Measurements from ENCODE around the gene RSU1.

RSU1 gene

DNA sequence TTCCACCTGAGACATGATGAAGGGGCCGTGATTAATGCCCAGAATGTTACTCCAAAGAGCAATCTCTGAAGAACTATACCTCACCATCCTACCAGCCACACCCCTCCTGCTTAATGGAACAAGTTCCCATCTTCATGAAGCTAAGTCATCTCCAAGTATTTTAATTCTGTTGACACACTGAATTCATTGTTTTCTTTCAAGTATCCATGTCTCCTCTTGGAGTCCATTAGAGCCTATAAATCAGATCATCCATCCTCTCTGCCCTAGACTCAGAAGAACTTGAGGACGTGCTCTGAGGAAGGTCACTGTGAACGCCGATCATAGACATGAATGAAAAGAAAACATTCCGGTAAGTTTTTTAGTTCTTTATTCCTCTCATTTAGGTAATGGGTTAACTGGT lies 126.8 kb downstream of the RSU1 start:
- Histone ChIP-seq H3K9ac (ENCODE audit: low read depth, low read length) (no peak overlapping the region), H3K9me3 (ENCODE audit: control insufficient read depth, insufficient read depth, low read length) (no peaks in the 10 kb centered on the region), H3K27me3 (ENCODE audit: control insufficient read depth, insufficient read depth, low read length) (no peaks in the 10 kb centered on the region), H3K4me3 (ENCODE audit: low read depth, low read length) (no peak overlapping the region), H3K36me3 (ENCODE audit: control insufficient read depth, insufficient read depth, low read length) (no peaks in the 10 kb centered on the region), H3K4me1 (ENCODE audit: control insufficient read depth, insufficient read depth, low read length) (no peaks in the 10 kb centered on the region)

DNA sequence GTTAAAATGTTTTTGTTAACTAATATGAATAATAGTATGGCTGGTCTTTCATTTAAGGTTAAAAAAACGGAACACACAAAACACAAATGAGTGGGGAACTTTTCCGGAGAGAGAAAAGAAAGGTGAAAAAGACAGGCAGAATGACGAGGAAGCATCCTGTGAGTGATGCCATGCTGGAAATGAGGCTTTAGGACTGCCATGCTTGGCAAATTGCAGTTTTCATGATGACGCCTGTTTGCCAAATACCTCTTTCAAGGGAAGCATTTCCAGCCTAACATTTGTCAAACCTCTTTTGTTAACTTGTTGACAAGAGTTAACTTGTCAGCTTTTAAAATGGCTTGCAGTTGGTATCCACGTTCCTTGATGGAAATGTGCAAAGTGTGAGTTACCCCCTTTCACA lies 127.5 kb downstream of the RSU1 start:
- no peaks in the 10 kb centered on the region for H3K27me3 ChIP-seq (ENCODE audit: control insufficient read depth, insufficient read depth, low read length)
- H3K9ac ChIP-seq (ENCODE audit: low read depth, low read length): no peak overlapping the region
- no peaks in the 10 kb centered on the region for H3K4me1 ChIP-seq (ENCODE audit: control insufficient read depth, insufficient read depth, low read length)
- H3K36me3 ChIP-seq (ENCODE audit: control insufficient read depth, insufficient read depth, low read length): no peaks in the 10 kb centered on the region
- no peaks in the 10 kb centered on the region for H3K9me3 ChIP-seq (ENCODE audit: control insufficient read depth, insufficient read depth, low read length)
- H3K4me3 ChIP-seq (ENCODE audit: low read depth, low read length): no peak overlapping the region

- Histone ChIP-seq H3K9ac (ENCODE audit: low read depth, low read length) (no peak overlapping the region), H3K4me1 (ENCODE audit: control insufficient read depth, insufficient read depth, low read length) (no peaks in the 10 kb centered on the region), H3K36me3 (ENCODE audit: control insufficient read depth, insufficient read depth, low read length) (no peaks in the 10 kb centered on the region), H3K9me3 (ENCODE audit: control insufficient read depth, insufficient read depth, low read length) (no peaks in the 10 kb centered on the region), H3K27me3 (ENCODE audit: control insufficient read depth, insufficient read depth, low read length) (no peaks in the 10 kb centered on the region), H3K4me3 (ENCODE audit: low read depth, low read length) (no peak overlapping the region)
Measured at GRCh38 chr10:16689227-16689626, 128.0 kb downstream of the RSU1 start.

- no peaks in the 10 kb centered on the region for H3K4me1 ChIP-seq (ENCODE audit: control insufficient read depth, insufficient read depth, low read length)
- no peak overlapping the region for H3K9ac ChIP-seq (ENCODE audit: low read depth, low read length)
- no peaks in the 10 kb centered on the region for H3K27me3 ChIP-seq (ENCODE audit: control insufficient read depth, insufficient read depth, low read length)
- no peaks in the 10 kb centered on the region for H3K36me3 ChIP-seq (ENCODE audit: control insufficient read depth, insufficient read depth, low read length)
- no peaks in the 10 kb centered on the region for H3K9me3 ChIP-seq (ENCODE audit: control insufficient read depth, insufficient read depth, low read length)
- H3K4me3 ChIP-seq (ENCODE audit: low read depth, low read length): no peak overlapping the region
Measured at GRCh38 chr10:16686054-16686902, 130.9 kb downstream of the RSU1 start.

DNA sequence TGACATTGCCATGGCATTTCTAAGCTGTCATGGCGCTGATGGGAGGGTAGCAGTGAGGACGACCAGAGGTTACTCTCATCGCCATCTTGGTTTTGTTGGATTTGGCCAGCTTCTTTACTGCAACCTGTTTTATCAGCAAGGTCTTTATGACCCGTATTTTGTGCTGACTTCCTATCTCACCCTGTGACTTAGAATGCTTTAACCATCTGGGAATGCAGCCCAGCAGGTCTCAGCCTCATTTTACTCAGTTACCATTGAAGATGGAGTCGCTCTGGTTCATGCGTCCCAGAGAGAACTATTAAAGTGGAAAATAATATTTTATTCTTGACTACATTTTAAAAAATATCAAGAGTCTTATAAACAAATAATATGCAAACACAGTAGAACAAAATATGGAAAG lies 131.7 kb downstream of the RSU1 start:
- Histone ChIP-seq H3K4me1 (ENCODE audit: control insufficient read depth, insufficient read depth, low read length) (no peaks in the 10 kb centered on the region), H3K27me3 (ENCODE audit: control insufficient read depth, insufficient read depth, low read length) (no peaks in the 10 kb centered on the region), H3K4me3 (ENCODE audit: low read depth, low read length) (no peak overlapping the region), H3K36me3 (ENCODE audit: control insufficient read depth, insufficient read depth, low read length) (no peaks in the 10 kb centered on the region), H3K9me3 (ENCODE audit: control insufficient read depth, insufficient read depth, low read length) (no peaks in the 10 kb centered on the region), H3K9ac (ENCODE audit: low read depth, low read length) (no peak overlapping the region)

GRCh38 chr10:16681521-16681920 lies 135.7 kb downstream of the RSU1 start:
- no peaks in the 10 kb centered on the region for H3K9me3 ChIP-seq (ENCODE audit: control insufficient read depth, insufficient read depth, low read length)
- no peaks in the 10 kb centered on the region for H3K4me1 ChIP-seq (ENCODE audit: control insufficient read depth, insufficient read depth, low read length)
- no peaks in the 10 kb centered on the region for H3K36me3 ChIP-seq (ENCODE audit: control insufficient read depth, insufficient read depth, low read length)
- no peak overlapping the region for H3K4me3 ChIP-seq (ENCODE audit: low read depth, low read length)
- H3K27me3 ChIP-seq (ENCODE audit: control insufficient read depth, insufficient read depth, low read length): no peaks in the 10 kb centered on the region
- H3K9ac ChIP-seq (ENCODE audit: low read depth, low read length): no peak overlapping the region

- Histone ChIP-seq H3K4me3 (ENCODE audit: low read depth, low read length) (no peak overlapping the region), H3K9me3 (ENCODE audit: control insufficient read depth, insufficient read depth, low read length) (no peaks in the 10 kb centered on the region), H3K9ac (ENCODE audit: low read depth, low read length) (no peak overlapping the region), H3K27me3 (ENCODE audit: control insufficient read depth, insufficient read depth, low read length) (no peaks in the 10 kb centered on the region), H3K4me1 (ENCODE audit: control insufficient read depth, insufficient read depth, low read length) (no peaks in the 10 kb centered on the region), H3K36me3 (ENCODE audit: control insufficient read depth, insufficient read depth, low read length) (no peaks in the 10 kb centered on the region)
Measured at GRCh38 chr10:16679511-16679910, 137.7 kb downstream of the RSU1 start.

DNA sequence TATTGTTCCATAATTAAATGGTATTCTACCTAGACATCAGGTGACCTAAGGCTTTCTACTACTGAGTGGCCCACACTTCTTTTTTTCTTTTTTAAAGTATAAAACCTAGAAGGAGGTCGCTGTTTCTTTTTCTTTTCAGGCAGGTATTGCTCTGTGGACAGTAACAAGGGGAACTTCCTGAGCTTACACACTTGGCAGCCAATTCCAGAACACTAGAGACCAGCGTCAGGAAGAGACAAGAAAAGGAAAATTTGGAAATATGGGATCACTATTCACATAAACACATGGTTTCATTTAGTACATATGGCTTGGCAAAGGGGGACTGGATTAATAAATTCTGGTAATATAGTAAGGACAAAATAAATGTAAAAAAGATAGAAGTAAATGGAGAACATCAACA lies 141.9 kb downstream of the RSU1 start:
- Histone ChIP-seq H3K9me3 (ENCODE audit: control insufficient read depth, insufficient read depth, low read length) (no peaks in the 10 kb centered on the region), H3K27me3 (ENCODE audit: control insufficient read depth, insufficient read depth, low read length) (no peaks in the 10 kb centered on the region), H3K9ac (ENCODE audit: low read depth, low read length) (no peak overlapping the region), H3K4me1 (ENCODE audit: control insufficient read depth, insufficient read depth, low read length) (no peaks in the 10 kb centered on the region), H3K4me3 (ENCODE audit: low read depth, low read length) (no peak overlapping the region), H3K36me3 (ENCODE audit: control insufficient read depth, insufficient read depth, low read length) (no peaks in the 10 kb centered on the region)

DNA sequence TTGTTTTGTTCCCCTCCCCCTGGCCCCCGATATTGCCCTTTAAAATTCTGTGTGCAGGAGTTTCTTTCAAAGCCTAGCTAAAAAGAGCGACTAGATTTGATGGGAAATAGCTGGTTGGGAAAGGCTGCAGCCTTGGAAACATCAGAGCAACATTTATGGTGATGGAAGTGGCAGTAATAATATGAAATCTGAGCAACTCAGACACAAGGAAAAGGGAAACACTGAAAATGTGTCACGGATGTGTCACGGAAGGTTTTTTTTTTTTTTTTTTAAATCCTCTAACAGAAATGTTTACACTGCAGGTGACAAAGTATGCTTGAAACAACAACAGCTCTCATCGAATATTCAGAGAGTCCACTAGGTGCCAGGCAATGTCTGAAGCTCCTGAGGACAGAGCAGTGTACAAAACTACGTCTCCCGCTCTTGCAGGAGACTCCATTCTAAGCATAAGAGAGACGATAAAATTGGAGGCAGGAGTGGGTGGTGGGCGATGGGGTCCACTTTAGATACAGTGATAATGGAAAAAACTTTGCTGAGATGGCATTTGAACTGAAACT lies 143.0 kb downstream of the RSU1 start:
- Histone ChIP-seq H3K27me3 (ENCODE audit: control insufficient read depth, insufficient read depth, low read length) (no peaks in the 10 kb centered on the region), H3K4me1 (ENCODE audit: control insufficient read depth, insufficient read depth, low read length) (no peaks in the 10 kb centered on the region), H3K9me3 (ENCODE audit: control insufficient read depth, insufficient read depth, low read length) (no peaks in the 10 kb centered on the region), H3K36me3 (ENCODE audit: control insufficient read depth, insufficient read depth, low read length) (no peaks in the 10 kb centered on the region), H3K4me3 (ENCODE audit: low read depth, low read length) (no peak overlapping the region), H3K9ac (ENCODE audit: low read depth, low read length) (no peak overlapping the region)

- Histone ChIP-seq H3K4me1 (ENCODE audit: control insufficient read depth, insufficient read depth, low read length) (no peaks in the 10 kb centered on the region), H3K36me3 (ENCODE audit: control insufficient read depth, insufficient read depth, low read length) (no peaks in the 10 kb centered on the region), H3K4me3 (ENCODE audit: low read depth, low read length) (no peak overlapping the region), H3K9ac (ENCODE audit: low read depth, low read length) (no peak overlapping the region), H3K9me3 (ENCODE audit: control insufficient read depth, insufficient read depth, low read length) (no peaks in the 10 kb centered on the region), H3K27me3 (ENCODE audit: control insufficient read depth, insufficient read depth, low read length) (no peaks in the 10 kb centered on the region)
Measured at GRCh38 chr10:16673443-16673842, 143.8 kb downstream of the RSU1 start.

DNA sequence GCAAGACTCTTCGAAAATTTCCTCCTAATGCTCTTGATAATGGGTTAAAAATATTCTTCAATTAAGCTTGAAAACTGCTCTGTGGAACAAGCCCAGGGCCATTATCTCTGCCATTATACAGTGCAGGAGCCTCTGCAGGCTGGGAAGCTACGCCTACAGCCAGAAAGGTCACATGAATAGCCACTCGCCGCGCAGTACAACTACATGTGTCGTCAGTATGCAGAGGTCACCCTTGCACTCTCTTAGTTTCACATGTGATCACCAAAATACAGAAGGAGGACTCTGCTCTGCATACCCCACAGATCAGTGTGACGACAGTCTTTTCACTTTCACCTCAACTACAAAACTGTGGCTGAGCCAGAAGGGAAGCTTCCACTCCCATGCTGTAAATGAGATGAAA lies 153.8 kb downstream of the RSU1 start:
- H3K4me1 ChIP-seq (ENCODE audit: control insufficient read depth, insufficient read depth, low read length): no peaks in the 10 kb centered on the region
- no peaks in the 10 kb centered on the region for H3K27me3 ChIP-seq (ENCODE audit: control insufficient read depth, insufficient read depth, low read length)
- no peak overlapping the region for H3K9ac ChIP-seq (ENCODE audit: low read depth, low read length)
- no peak overlapping the region for H3K4me3 ChIP-seq (ENCODE audit: low read depth, low read length)
- H3K9me3 ChIP-seq (ENCODE audit: control insufficient read depth, insufficient read depth, low read length): no peaks in the 10 kb centered on the region
- H3K36me3 ChIP-seq (ENCODE audit: control insufficient read depth, insufficient read depth, low read length): no peaks in the 10 kb centered on the region

- H3K27me3 ChIP-seq (ENCODE audit: control insufficient read depth, insufficient read depth, low read length): no peaks in the 10 kb centered on the region
- no peaks in the 10 kb centered on the region for H3K4me1 ChIP-seq (ENCODE audit: control insufficient read depth, insufficient read depth, low read length)
- no peaks in the 10 kb centered on the region for H3K36me3 ChIP-seq (ENCODE audit: control insufficient read depth, insufficient read depth, low read length)
- no peak overlapping the region for H3K9ac ChIP-seq (ENCODE audit: low read depth, low read length)
- H3K9me3 ChIP-seq (ENCODE audit: control insufficient read depth, insufficient read depth, low read length): no peaks in the 10 kb centered on the region
- H3K4me3 ChIP-seq (ENCODE audit: low read depth, low read length): no peak overlapping the region
Measured at GRCh38 chr10:16662923-16663322, 154.3 kb downstream of the RSU1 start.

Measured in iPS-15b (cell line).